ENCODE results near the gene CCS.

CCS gene

DNA sequence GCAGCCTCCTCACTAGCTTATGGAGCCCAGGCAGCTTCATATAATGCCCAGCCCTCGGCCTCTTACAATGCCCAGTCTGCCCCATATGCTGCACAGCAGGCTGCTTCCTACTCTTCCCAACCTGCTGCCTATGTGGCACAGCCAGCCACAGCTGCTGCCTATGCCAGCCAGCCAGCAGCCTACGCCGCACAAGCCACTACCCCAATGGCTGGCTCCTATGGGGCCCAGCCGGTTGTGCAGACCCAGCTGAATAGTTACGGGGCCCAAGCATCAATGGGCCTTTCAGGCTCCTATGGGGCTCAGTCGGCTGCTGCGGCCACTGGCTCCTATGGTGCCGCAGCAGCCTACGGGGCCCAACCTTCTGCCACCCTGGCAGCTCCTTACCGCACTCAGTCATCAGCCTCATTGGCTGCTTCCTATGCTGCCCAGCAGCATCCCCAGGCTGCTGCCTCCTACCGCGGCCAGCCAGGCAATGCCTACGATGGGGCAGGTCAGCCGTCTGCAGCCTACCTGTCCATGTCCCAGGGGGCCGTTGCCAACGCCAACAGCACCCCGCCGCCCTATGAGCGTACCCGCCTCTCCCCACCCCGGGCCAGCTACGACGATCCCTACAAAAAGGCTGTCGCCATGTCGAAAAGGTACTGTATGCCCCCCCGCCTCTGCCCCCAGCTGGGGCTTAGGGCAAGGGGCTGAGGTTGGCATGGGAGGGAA lies 32.2 kb downstream of the CCS start:
- no peak overlapping the region for H3K27ac ChIP-seq (ENCODE audit: low read depth, low read length)
- peaks cover 53 to 85% of the 10 kb centered on the region in 2 donors for H3K36me3 ChIP-seq (ENCODE audit: control insufficient read depth in 1 of 2, insufficient read depth in 2 of 2, low read length in 2 of 2)
- H3K4me3 ChIP-seq (ENCODE audit: low read depth in 1 of 2, low read length in 2 of 2), result no peak overlapping the region
- no peaks in the 10 kb centered on the region for H3K27me3 ChIP-seq (ENCODE audit: control insufficient read depth in 1 of 2, insufficient read depth in 2 of 2, low read length in 2 of 2)
- no peaks in the 10 kb centered on the region for H3K9me3 ChIP-seq (ENCODE audit: control insufficient read depth in 1 of 2, low read length in 2 of 2)
- no peak overlapping the region for H3K9ac ChIP-seq (ENCODE audit: low read depth in 1 of 2, low read length in 2 of 2)
- H3K4me1 ChIP-seq (ENCODE audit: control insufficient read depth in 1 of 2, insufficient read depth in 2 of 2, low read length in 2 of 2), result peaks cover 18 to 40% of the 10 kb centered on the region in 2 donors

- H3K36me3 ChIP-seq (ENCODE audit: control insufficient read depth in 1 of 2, insufficient read depth in 2 of 2, low read length in 2 of 2), result peaks cover 53 to 85% of the 10 kb centered on the region in 2 donors
These were observed 32.8 kb downstream of the CCS start for GRCh38 chr11:66625752-66626149.

GRCh38 chr11:66626382-66626781 lies 33.4 kb downstream of the CCS start:
- Histone ChIP-seq H3K27ac (ENCODE audit: low read depth, low read length) (no peak overlapping the region), H3K4me1 (ENCODE audit: control insufficient read depth in 1 of 2, insufficient read depth in 2 of 2, low read length in 2 of 2) (peaks cover 11 to 30% of the 10 kb centered on the region in 2 donors), H3K9me3 (ENCODE audit: control insufficient read depth in 1 of 2, low read length in 2 of 2) (no peaks in the 10 kb centered on the region), H3K4me3 (ENCODE audit: low read depth in 1 of 2, low read length in 2 of 2) (no peak overlapping the region), H3K27me3 (ENCODE audit: control insufficient read depth in 1 of 2, insufficient read depth in 2 of 2, low read length in 2 of 2) (no peaks in the 10 kb centered on the region), H3K9ac (ENCODE audit: low read depth in 1 of 2, low read length in 2 of 2) (no peak overlapping the region), H3K36me3 (ENCODE audit: control insufficient read depth in 1 of 2, insufficient read depth in 2 of 2, low read length in 2 of 2) (peaks cover 53 to 85% of the 10 kb centered on the region in 2 donors)

More at GRCh38 chr11:66625752-66626149, 32.8 kb downstream of the CCS start:
- H3K27me3 ChIP-seq (ENCODE audit: control insufficient read depth in 1 of 2, insufficient read depth in 2 of 2, low read length in 2 of 2), result no peaks in the 10 kb centered on the region
- H3K9ac ChIP-seq (ENCODE audit: low read depth in 1 of 2, low read length in 2 of 2), result no peak overlapping the region
- no peaks in the 10 kb centered on the region for H3K9me3 ChIP-seq (ENCODE audit: control insufficient read depth in 1 of 2, low read length in 2 of 2)
- H3K4me1 ChIP-seq (ENCODE audit: control insufficient read depth in 1 of 2, insufficient read depth in 2 of 2, low read length in 2 of 2), result peaks cover 14 to 36% of the 10 kb centered on the region in 2 donors
- H3K27ac ChIP-seq (ENCODE audit: low read depth, low read length), result no peak overlapping the region
- H3K4me3 ChIP-seq (ENCODE audit: low read depth in 1 of 2, low read length in 2 of 2), result no peak overlapping the region

DNA sequence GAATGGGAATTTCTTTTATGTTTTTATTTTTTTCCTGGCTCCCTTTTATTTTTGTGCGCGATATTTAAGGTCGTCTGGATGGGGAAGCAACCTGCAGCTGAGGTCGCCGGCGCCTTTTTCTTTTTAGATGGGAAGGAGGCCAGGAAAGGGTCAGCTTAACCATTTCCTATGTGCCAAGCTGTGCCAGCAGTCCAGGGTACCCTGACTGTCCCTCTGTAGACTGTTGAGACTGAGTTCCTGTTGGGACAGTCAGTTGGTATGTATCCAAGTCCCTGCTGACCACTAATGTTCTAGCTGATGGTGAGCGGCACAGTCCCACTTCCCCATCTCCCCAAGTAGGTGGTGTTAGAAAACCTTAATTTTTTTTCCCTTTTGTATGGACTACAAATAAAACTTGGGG lies 33.9 kb downstream of the CCS start:
- Histone ChIP-seq H3K4me1 (ENCODE audit: control insufficient read depth in 1 of 2, insufficient read depth in 2 of 2, low read length in 2 of 2) (peaks cover 11 to 25% of the 10 kb centered on the region in 2 donors), H3K27me3 (ENCODE audit: control insufficient read depth in 1 of 2, insufficient read depth in 2 of 2, low read length in 2 of 2) (no peaks in the 10 kb centered on the region), H3K4me3 (ENCODE audit: low read depth in 1 of 2, low read length in 2 of 2) (no peak overlapping the region), H3K36me3 (ENCODE audit: control insufficient read depth in 1 of 2, insufficient read depth in 2 of 2, low read length in 2 of 2) (peaks cover 53 to 80% of the 10 kb centered on the region in 2 donors), H3K9ac (ENCODE audit: low read depth in 1 of 2, low read length in 2 of 2) (no peak overlapping the region), H3K9me3 (ENCODE audit: control insufficient read depth in 1 of 2, low read length in 2 of 2) (no peaks in the 10 kb centered on the region), H3K27ac (ENCODE audit: low read depth, low read length) (no peak overlapping the region)

DNA sequence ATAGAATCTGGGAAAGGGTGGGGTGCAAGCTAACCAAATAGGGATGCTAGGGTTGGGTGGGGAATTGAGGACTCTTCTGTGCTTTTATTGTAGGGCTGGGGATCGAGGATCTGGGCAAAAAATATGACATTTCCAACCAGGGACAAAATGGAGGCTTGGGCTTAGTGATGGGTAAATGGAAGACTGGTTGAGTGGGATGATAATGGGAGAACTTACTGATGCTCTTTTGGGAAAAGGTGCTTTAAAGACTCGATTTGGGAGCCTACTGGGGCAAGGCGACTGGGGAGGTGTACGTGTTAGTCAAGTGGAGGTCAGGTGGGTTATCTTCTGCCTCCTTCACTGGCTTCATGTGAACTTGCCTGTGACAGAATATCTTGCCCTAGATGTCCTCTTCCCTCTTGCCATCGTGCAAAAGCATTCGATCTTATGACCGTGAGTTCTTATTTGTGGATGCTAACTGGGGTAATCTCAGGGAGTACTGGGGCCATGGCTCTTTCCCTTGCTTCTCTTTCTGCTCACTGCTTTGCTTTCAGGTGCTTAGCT lies 35.1 kb downstream of the CCS start:
- Histone ChIP-seq H3K27ac (ENCODE audit: low read depth, low read length) (no peak overlapping the region), H3K4me1 (ENCODE audit: control insufficient read depth in 1 of 2, insufficient read depth in 2 of 2, low read length in 2 of 2) (peaks cover under 1 to 15% of the 10 kb centered on the region in 2 donors), H3K9me3 (ENCODE audit: control insufficient read depth in 1 of 2, low read length in 2 of 2) (no peaks in the 10 kb centered on the region), H3K4me3 (ENCODE audit: low read depth in 1 of 2, low read length in 2 of 2) (no peak overlapping the region), H3K27me3 (ENCODE audit: control insufficient read depth in 1 of 2, insufficient read depth in 2 of 2, low read length in 2 of 2) (no peaks in the 10 kb centered on the region), H3K9ac (ENCODE audit: low read depth in 1 of 2, low read length in 2 of 2) (no peak overlapping the region), H3K36me3 (ENCODE audit: control insufficient read depth in 1 of 2, insufficient read depth in 2 of 2, low read length in 2 of 2) (peaks cover 45 to 71% of the 10 kb centered on the region in 2 donors)

DNA sequence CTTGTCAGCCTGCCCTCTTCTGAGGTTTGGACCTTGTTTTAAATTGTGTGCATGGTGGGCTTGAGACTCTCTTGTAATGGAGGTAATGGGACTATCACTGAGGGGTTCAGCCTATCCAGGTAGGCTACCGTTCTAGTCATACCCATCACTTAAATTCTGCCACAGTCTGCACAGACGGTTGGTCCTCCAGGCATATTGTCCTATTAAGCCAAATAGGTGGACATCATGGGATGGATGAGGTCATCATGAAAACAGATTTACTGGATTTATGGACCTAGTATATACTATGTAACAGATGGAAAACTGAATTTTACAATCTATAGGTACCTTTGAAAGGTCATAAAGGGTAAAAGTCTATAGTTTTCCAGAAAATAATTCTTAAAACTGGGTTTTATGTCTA lies 36.4 kb downstream of the CCS start:
- peaks cover 0 to 5% of the 10 kb centered on the region in 2 donors for H3K4me1 ChIP-seq (ENCODE audit: control insufficient read depth in 1 of 2, insufficient read depth in 2 of 2, low read length in 2 of 2)
- no peak overlapping the region for H3K4me3 ChIP-seq (ENCODE audit: low read depth in 1 of 2, low read length in 2 of 2)
- peaks cover 40 to 64% of the 10 kb centered on the region in 2 donors for H3K36me3 ChIP-seq (ENCODE audit: control insufficient read depth in 1 of 2, insufficient read depth in 2 of 2, low read length in 2 of 2)

DNA sequence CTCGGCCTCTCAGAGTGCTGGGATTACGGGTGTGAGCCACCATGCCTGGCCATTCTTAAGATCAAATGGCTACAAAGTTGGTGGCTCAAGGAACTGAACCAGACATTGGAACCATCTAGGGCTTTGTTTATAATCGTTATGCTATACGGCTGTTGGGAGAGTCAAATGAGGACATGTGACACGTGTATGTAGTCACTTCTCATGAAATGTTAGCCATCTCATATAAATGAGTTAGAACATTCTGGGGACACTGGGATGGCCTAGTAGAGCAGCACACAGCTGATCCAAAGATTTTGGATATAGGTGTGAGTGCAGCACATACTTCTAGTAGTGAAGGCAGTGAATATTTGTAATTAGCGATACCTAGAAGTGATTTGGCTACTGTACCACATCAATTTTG lies 38.9 kb downstream of the CCS start:
- Histone ChIP-seq H3K27ac (ENCODE audit: low read depth, low read length) (no peak overlapping the region), H3K36me3 (ENCODE audit: control insufficient read depth in 1 of 2, insufficient read depth in 2 of 2, low read length in 2 of 2) (peaks cover 27 to 44% of the 10 kb centered on the region in 2 donors), H3K4me3 (ENCODE audit: low read depth in 1 of 2, low read length in 2 of 2) (no peak overlapping the region), H3K9me3 (ENCODE audit: control insufficient read depth in 1 of 2, low read length in 2 of 2) (no peaks in the 10 kb centered on the region), H3K9ac (ENCODE audit: low read depth in 1 of 2, low read length in 2 of 2) (no peak overlapping the region), H3K4me1 (ENCODE audit: control insufficient read depth in 1 of 2, insufficient read depth in 2 of 2, low read length in 2 of 2) (peaks cover 0 to 3% of the 10 kb centered on the region in 2 donors), H3K27me3 (ENCODE audit: control insufficient read depth in 1 of 2, insufficient read depth in 2 of 2, low read length in 2 of 2) (no peaks in the 10 kb centered on the region)

More for the DNA sequence above, 36.4 kb downstream of the CCS start:
- H3K27ac ChIP-seq (ENCODE audit: low read depth, low read length), result no peak overlapping the region
- H3K9me3 ChIP-seq (ENCODE audit: control insufficient read depth in 1 of 2, low read length in 2 of 2), result no peaks in the 10 kb centered on the region
- H3K27me3 ChIP-seq (ENCODE audit: control insufficient read depth in 1 of 2, insufficient read depth in 2 of 2, low read length in 2 of 2), result no peaks in the 10 kb centered on the region
- H3K9ac ChIP-seq (ENCODE audit: low read depth in 1 of 2, low read length in 2 of 2), result no peak overlapping the region

GRCh38 chr11:66632952-66633351 lies 40.0 kb downstream of the CCS start:
- H3K36me3 ChIP-seq (ENCODE audit: control insufficient read depth in 1 of 2, insufficient read depth in 2 of 2, low read length in 2 of 2), result peaks cover 16 to 33% of the 10 kb centered on the region in 2 donors
- no peak overlapping the region for H3K9ac ChIP-seq (ENCODE audit: low read depth in 1 of 2, low read length in 2 of 2)
- no peak overlapping the region for H3K27ac ChIP-seq (ENCODE audit: low read depth, low read length)
- H3K27me3 ChIP-seq (ENCODE audit: control insufficient read depth in 1 of 2, insufficient read depth in 2 of 2, low read length in 2 of 2), result no peaks in the 10 kb centered on the region
- H3K4me1 ChIP-seq (ENCODE audit: control insufficient read depth in 1 of 2, insufficient read depth in 2 of 2, low read length in 2 of 2), result peaks cover 7 to 9% of the 10 kb centered on the region in 2 donors
- H3K9me3 ChIP-seq (ENCODE audit: control insufficient read depth in 1 of 2, low read length in 2 of 2), result no peaks in the 10 kb centered on the region
- H3K4me3 ChIP-seq (ENCODE audit: low read depth in 1 of 2, low read length in 2 of 2), result no peak overlapping the region

DNA sequence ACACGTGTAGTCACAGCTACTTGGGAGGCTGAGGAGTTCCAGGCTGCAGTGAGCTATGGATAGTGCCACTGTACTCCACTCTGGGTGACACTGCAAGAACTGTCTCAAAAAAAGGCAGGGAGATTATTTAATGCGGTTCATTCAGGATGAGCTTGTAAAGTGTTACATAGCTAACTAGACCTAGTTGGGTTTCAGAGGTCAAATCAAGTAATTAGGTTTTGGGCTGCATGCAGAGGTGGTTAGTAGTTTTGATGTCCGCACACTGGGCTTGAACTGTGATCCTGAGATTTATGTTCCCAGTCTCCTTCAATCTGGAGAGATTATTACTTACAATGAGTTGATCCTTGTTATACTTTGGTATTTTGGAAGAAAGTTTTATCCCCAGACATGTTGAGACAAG lies 43.4 kb downstream of the CCS start:
- Histone ChIP-seq H3K4me1 (ENCODE audit: control insufficient read depth in 1 of 2, insufficient read depth in 2 of 2, low read length in 2 of 2) (peaks cover 28 to 31% of the 10 kb centered on the region in 2 donors), H3K36me3 (ENCODE audit: control insufficient read depth in 1 of 2, insufficient read depth in 2 of 2, low read length in 2 of 2) (peaks cover 0 to 28% of the 10 kb centered on the region in 2 donors), H3K27ac (ENCODE audit: low read depth, low read length) (no peak overlapping the region)

GRCh38 chr11:66637557-66638176 lies 44.7 kb downstream of the CCS start:
- Histone ChIP-seq H3K9ac (ENCODE audit: low read depth in 1 of 2, low read length in 2 of 2) (peak overlapping the region; percentile 55), H3K4me1 (ENCODE audit: control insufficient read depth in 1 of 2, insufficient read depth in 2 of 2, low read length in 2 of 2) (peaks cover 41 to 44% of the 10 kb centered on the region in 2 donors), H3K27me3 (ENCODE audit: control insufficient read depth in 1 of 2, insufficient read depth in 2 of 2, low read length in 2 of 2) (no peaks in the 10 kb centered on the region), H3K4me3 (ENCODE audit: low read depth in 1 of 2, low read length in 2 of 2) (peak overlapping the region; percentile 66 to 75), H3K36me3 (ENCODE audit: control insufficient read depth in 1 of 2, insufficient read depth in 2 of 2, low read length in 2 of 2) (peaks cover 0 to 37% of the 10 kb centered on the region in 2 donors), H3K9me3 (ENCODE audit: control insufficient read depth in 1 of 2, low read length in 2 of 2) (no peaks in the 10 kb centered on the region), H3K27ac (ENCODE audit: low read depth, low read length) (peak overlapping the region; percentile 64)

More for the DNA sequence above, 43.4 kb downstream of the CCS start:
- Histone ChIP-seq H3K4me3 (ENCODE audit: low read depth in 1 of 2, low read length in 2 of 2) (no peak overlapping the region), H3K9me3 (ENCODE audit: control insufficient read depth in 1 of 2, low read length in 2 of 2) (no peaks in the 10 kb centered on the region), H3K27me3 (ENCODE audit: control insufficient read depth in 1 of 2, insufficient read depth in 2 of 2, low read length in 2 of 2) (no peaks in the 10 kb centered on the region), H3K9ac (ENCODE audit: low read depth in 1 of 2, low read length in 2 of 2) (no peak overlapping the region)

All from duodenal mucosa (tissue), 2 donors.